ENCODE data around the gene SLC7A4.
"Not testable (repeated sequence)": the region's sequence is repeated elsewhere in the genome, so short reads cannot be mapped to it uniquely, and the experiment has no call there.

Gene SLC7A4

GRCh38 chr22:21073482-21073881, 41.1 kb upstream of the SLC7A4 start:
- Histone ChIP-seq H3K9me3 (ENCODE audit: control insufficient read depth, low read length) (no peaks in the 10 kb centered on the region), H3K27ac (ENCODE audit: insufficient read depth, low read length, poor library complexity, severe bottlenecking) (no peak overlapping the region), H3K36me3 (ENCODE audit: control insufficient read depth, insufficient read depth, low read length) (no peaks in the 10 kb centered on the region), H3K4me1 (ENCODE audit: control insufficient read depth, insufficient read depth, low read length, poor library complexity, severe bottlenecking) (no peaks in the 10 kb centered on the region), H3K27me3 (replicated peaks; ENCODE audit: control insufficient read depth, insufficient read depth, low read length, poor library complexity, severe bottlenecking) (no peaks in the 10 kb centered on the region), H3K4me3 (ENCODE audit: insufficient read depth, low read depth, low read length, poor library complexity, severe bottlenecking) (no peak overlapping the region)
- DNase-seq = no peak

DNA sequence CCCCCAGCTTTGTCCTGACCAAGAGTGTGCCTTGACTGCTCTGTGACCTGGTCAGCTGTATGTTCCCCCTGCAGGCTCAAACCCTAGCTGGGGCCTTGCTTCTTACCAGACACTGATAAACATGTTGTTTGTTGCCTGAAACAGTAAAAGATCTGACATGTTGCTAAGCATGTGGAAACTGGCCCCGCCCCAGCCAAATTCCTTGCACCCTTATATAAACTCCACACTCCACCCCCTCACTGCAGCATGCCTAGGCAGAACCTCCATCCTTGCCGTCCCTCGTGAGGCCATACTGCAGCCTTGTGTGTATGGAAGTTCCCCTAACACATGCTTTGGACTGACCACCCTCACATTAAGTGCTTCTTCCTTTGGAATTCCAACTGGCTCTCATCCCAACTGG, 40.7 kb upstream of the SLC7A4 start:
- no peak for DNase-seq
- Histone ChIP-seq H3K4me1 (ENCODE audit: control insufficient read depth, insufficient read depth, low read length, poor library complexity, severe bottlenecking) (no peaks in the 10 kb centered on the region), H3K27me3 (replicated peaks; ENCODE audit: control insufficient read depth, insufficient read depth, low read length, poor library complexity, severe bottlenecking) (no peaks in the 10 kb centered on the region), H3K9me3 (ENCODE audit: control insufficient read depth, low read length) (no peaks in the 10 kb centered on the region), H3K36me3 (ENCODE audit: control insufficient read depth, insufficient read depth, low read length) (no peaks in the 10 kb centered on the region), H3K27ac (ENCODE audit: insufficient read depth, low read length, poor library complexity, severe bottlenecking) (no peak overlapping the region), H3K4me3 (ENCODE audit: insufficient read depth, low read depth, low read length, poor library complexity, severe bottlenecking) (no peak overlapping the region)

- H3K27me3 ChIP-seq (replicated peaks; ENCODE audit: control insufficient read depth, insufficient read depth, low read length, poor library complexity, severe bottlenecking); H3K4me1 ChIP-seq (ENCODE audit: control insufficient read depth, insufficient read depth, low read length, poor library complexity, severe bottlenecking); H3K27ac ChIP-seq (ENCODE audit: insufficient read depth, low read length, poor library complexity, severe bottlenecking); H3K9me3 ChIP-seq (ENCODE audit: control insufficient read depth, low read length); DNase-seq; H3K4me3 ChIP-seq (ENCODE audit: insufficient read depth, low read depth, low read length, poor library complexity, severe bottlenecking); H3K36me3 ChIP-seq (ENCODE audit: control insufficient read depth, insufficient read depth, low read length): not testable (repeated sequence)
Observed at GRCh38 chr22:21071796-21072195, 39.4 kb upstream of the SLC7A4 start.

DNA sequence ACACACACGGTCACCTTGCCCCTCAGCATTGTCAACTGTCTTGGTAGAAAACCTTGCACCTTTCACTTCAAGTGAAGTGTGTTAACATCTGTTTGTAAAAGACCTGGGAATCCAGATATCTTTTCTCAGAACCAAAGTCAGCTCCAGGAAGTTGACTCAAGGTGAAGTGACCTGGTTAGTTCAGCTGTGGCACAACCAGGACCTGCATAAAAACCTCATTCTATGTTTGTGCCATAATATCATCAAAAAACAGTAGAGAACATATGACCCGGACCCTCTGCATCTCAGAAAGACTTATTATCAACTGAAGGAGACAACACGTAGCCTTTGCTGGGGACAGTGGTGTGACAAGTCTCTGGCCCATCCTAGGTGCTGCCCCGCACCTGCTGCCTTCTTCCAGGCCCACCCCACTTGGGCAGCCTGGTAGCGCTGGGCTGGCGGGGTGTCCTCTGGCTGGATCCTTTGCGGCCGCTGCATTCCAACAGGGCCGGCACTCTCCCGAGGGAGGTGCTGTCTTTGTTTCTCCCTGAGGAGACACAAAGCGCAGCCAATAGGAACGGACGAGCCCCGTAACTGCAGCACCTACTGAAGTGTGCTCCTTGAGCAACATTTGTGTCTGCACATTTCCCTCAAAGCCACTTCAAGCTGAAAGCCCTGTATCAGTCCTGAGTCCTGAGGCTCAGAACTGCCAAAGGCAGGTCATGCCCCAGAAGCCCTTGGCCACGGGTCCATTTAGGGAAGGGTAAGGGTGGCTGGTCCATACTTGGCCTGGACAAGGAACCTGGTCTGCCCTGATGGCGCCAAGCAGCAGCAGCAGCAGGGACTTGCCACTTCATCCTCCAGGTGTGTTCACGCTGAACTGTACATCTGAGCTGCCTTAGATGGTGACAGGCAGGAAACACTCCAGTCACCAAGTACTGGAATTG, 38.6 kb upstream of the SLC7A4 start:
- Histone ChIP-seq H3K27me3 (replicated peaks; ENCODE audit: control insufficient read depth, insufficient read depth, low read length, poor library complexity, severe bottlenecking) (no peaks in the 10 kb centered on the region), H3K4me3 (ENCODE audit: insufficient read depth, low read depth, low read length, poor library complexity, severe bottlenecking) (no peak overlapping the region), H3K36me3 (ENCODE audit: control insufficient read depth, insufficient read depth, low read length) (no peaks in the 10 kb centered on the region), H3K27ac (ENCODE audit: insufficient read depth, low read length, poor library complexity, severe bottlenecking) (no peak overlapping the region), H3K4me1 (ENCODE audit: control insufficient read depth, insufficient read depth, low read length, poor library complexity, severe bottlenecking) (no peaks in the 10 kb centered on the region), H3K9me3 (ENCODE audit: control insufficient read depth, low read length) (no peaks in the 10 kb centered on the region)
- no peak for DNase-seq

GRCh38 chr22:21069375-21069774, 37.0 kb upstream of the SLC7A4 start:
- Histone ChIP-seq H3K9me3 (ENCODE audit: control insufficient read depth, low read length) (no peaks in the 10 kb centered on the region), H3K4me3 (ENCODE audit: insufficient read depth, low read depth, low read length, poor library complexity, severe bottlenecking) (no peak overlapping the region), H3K36me3 (ENCODE audit: control insufficient read depth, insufficient read depth, low read length) (no peaks in the 10 kb centered on the region), H3K27ac (ENCODE audit: insufficient read depth, low read length, poor library complexity, severe bottlenecking) (no peak overlapping the region), H3K27me3 (replicated peaks; ENCODE audit: control insufficient read depth, insufficient read depth, low read length, poor library complexity, severe bottlenecking) (no peaks in the 10 kb centered on the region), H3K4me1 (ENCODE audit: control insufficient read depth, insufficient read depth, low read length, poor library complexity, severe bottlenecking) (no peaks in the 10 kb centered on the region)
- DNase-seq = no peak

GRCh38 chr22:21068681-21069276, 36.4 kb upstream of the SLC7A4 start:
- no peak overlapping the region for H3K27ac ChIP-seq (ENCODE audit: insufficient read depth, low read length, poor library complexity, severe bottlenecking)
- no peak overlapping the region for H3K4me3 ChIP-seq (ENCODE audit: insufficient read depth, low read depth, low read length, poor library complexity, severe bottlenecking)
- H3K36me3 ChIP-seq (ENCODE audit: control insufficient read depth, insufficient read depth, low read length) = no peaks in the 10 kb centered on the region
- no peaks in the 10 kb centered on the region for H3K4me1 ChIP-seq (ENCODE audit: control insufficient read depth, insufficient read depth, low read length, poor library complexity, severe bottlenecking)
- no peaks in the 10 kb centered on the region for H3K9me3 ChIP-seq (ENCODE audit: control insufficient read depth, low read length)
- no peaks in the 10 kb centered on the region for H3K27me3 ChIP-seq (replicated peaks; ENCODE audit: control insufficient read depth, insufficient read depth, low read length, poor library complexity, severe bottlenecking)
- DNase-seq = no peak

DNA sequence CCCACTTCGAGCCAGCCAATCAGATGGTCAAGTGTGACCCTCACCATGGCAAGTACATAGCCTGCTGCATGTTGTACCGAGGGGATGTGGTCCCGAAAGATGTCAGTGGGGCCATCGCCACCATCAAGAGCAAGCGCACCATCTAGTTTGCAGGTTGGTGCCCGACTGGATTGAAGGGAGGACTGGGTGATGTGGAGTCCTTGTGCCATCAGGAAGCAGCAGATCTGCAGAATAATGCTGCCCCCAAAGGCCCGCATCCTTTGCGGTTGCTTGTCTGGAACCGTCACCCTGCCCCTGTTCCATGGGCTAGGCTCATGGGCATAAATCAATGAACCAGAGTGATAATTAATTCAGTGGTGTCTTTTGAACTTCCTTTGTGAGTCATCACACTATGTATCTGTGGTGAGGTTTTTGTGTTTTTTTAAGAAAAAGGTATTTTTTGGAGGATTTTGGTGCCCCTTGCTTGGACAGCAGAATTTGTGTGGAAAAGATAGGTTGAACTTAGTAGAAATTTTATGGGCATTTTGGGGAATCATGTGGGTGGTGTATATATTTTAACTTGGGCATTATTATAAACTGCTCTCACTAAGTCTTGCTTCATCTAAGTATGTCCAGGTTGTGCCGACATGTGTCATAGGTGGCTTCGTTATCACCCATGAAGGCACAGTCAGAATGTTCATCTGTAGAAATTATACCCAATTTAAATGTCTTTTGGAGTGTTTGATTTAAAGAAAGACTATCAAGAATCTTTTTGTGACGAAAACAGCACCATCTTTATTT, 35.7 kb upstream of the SLC7A4 start:
- Histone ChIP-seq H3K4me3 (ENCODE audit: insufficient read depth, low read depth, low read length, poor library complexity, severe bottlenecking) (no peak overlapping the region), H3K36me3 (ENCODE audit: control insufficient read depth, insufficient read depth, low read length) (no peaks in the 10 kb centered on the region), H3K27ac (ENCODE audit: insufficient read depth, low read length, poor library complexity, severe bottlenecking) (no peak overlapping the region), H3K9me3 (ENCODE audit: control insufficient read depth, low read length) (no peaks in the 10 kb centered on the region), H3K27me3 (replicated peaks; ENCODE audit: control insufficient read depth, insufficient read depth, low read length, poor library complexity, severe bottlenecking) (no peaks in the 10 kb centered on the region), H3K4me1 (ENCODE audit: control insufficient read depth, insufficient read depth, low read length, poor library complexity, severe bottlenecking) (no peaks in the 10 kb centered on the region)
- no peak for DNase-seq

DNA sequence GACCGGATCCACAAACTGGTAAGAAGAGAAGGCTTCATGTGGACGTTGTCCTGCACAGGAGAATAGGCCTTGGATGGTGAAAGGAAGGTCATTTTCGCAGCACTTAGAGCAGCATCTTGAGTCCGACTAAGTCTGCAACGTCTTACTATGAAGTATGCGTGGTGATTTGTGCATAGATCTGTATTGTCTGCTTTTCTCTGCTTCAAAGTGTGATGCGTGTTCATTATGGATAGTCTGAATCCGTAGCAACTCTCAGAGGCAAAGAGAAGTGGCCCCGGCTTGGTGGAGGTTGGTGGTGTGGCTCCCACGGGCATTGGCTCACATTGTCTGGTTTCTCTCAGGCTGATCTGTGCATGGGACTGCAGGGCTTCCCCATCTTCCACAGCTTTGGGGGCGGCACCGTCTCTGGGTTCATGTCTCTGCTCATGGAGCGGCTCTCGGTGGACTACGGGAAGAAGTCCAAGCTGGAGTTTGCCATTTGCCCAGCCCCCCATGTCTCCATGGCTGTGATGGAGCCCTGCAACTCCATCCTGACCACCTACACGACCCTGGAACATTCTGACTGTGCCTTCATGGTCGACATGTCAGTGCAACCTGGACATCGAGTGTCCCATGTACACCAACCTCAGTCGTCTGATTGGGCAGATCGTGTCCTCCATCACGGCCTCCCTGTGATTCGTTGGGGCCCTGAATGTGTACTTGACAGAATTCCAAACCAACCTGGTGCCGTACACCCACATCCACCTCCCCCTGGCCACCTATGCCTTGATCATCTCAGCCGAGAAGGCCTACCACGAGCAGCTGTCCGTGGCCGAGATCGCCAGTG, 34.9 kb upstream of the SLC7A4 start:
- no peaks in the 10 kb centered on the region for H3K4me1 ChIP-seq (ENCODE audit: control insufficient read depth, insufficient read depth, low read length, poor library complexity, severe bottlenecking)
- H3K4me3 ChIP-seq (ENCODE audit: insufficient read depth, low read depth, low read length, poor library complexity, severe bottlenecking) = no peak overlapping the region
- DNase-seq = no peak
- H3K36me3 ChIP-seq (ENCODE audit: control insufficient read depth, insufficient read depth, low read length) = no peaks in the 10 kb centered on the region
- no peaks in the 10 kb centered on the region for H3K27me3 ChIP-seq (replicated peaks; ENCODE audit: control insufficient read depth, insufficient read depth, low read length, poor library complexity, severe bottlenecking)
- H3K9me3 ChIP-seq (ENCODE audit: control insufficient read depth, low read length) = no peaks in the 10 kb centered on the region
- H3K27ac ChIP-seq (ENCODE audit: insufficient read depth, low read length, poor library complexity, severe bottlenecking) = no peak overlapping the region

DNA sequence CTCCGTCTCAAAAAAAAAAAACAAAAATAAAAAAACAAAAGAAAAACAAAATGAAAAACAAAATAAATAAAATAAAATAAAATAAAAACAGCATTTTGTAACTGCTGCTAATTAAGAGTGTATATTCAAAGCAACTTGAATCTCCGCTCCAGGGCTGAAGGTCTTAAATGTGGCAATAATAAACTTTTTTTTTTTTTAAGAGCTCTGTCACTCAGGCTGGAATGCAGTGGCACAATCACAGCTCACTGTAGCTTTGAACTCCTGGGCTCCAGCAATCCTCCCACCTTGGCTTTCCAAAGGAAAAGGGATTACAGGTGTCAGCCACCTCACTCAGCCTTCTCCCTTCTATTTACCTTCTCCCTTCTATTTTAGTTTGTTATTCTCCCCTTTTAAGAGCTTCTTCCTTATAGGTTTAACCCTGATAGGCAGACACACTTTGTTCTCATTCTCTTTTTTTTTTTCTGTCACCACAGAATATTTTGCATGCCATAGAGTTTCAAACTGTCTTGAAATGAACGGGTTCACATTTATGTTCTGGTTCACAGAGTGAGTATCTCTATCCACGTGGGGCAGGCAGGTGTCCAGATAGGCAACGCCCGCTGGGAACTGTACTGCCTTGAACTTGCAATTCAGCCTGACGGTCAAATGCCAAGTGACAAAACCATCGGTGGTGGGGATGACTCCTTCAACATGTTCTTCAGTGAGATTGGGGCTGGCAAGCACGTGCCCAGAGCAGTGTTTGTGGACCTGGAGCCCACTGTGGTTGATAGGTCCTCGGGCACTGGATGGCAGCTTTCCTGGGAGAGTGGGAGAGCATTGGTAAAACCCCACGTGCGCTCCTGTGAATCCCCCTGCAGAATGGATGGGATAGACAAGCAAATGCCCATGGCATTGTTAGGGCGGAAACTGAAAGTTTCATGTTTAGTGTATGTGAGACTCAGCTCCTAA, 32.8 kb upstream of the SLC7A4 start:
- H3K4me3 ChIP-seq (ENCODE audit: insufficient read depth, low read depth, low read length, poor library complexity, severe bottlenecking) = no peak overlapping the region
- DNase-seq = no peak
- H3K9me3 ChIP-seq (ENCODE audit: control insufficient read depth, low read length) = no peaks in the 10 kb centered on the region
- no peak overlapping the region for H3K27ac ChIP-seq (ENCODE audit: insufficient read depth, low read length, poor library complexity, severe bottlenecking)
- H3K4me1 ChIP-seq (ENCODE audit: control insufficient read depth, insufficient read depth, low read length, poor library complexity, severe bottlenecking) = no peaks in the 10 kb centered on the region
- no peaks in the 10 kb centered on the region for H3K36me3 ChIP-seq (ENCODE audit: control insufficient read depth, insufficient read depth, low read length)
- no peaks in the 10 kb centered on the region for H3K27me3 ChIP-seq (replicated peaks; ENCODE audit: control insufficient read depth, insufficient read depth, low read length, poor library complexity, severe bottlenecking)
